Activated naive CD8-positive, alpha-beta T cell treated with anti-CD3 and anti-CD28 coated beads, Interleukin-2, amount 50 U/mL, for 16 hours (primary cell): ENCODE measurements around the gene ZFP62.
A peak's percentile ranks its signal among the peaks of the same experiment; 100 is the strongest.

ENCODE experiments used
- DNase-seq: peaks from one replicate; pipeline ENCODE4 v3.0.0-alpha.2; 2020; ENCODE audit warnings: low read depth, low spot score

The ZFP62 gene

GRCh38 chr5:180810959-180811622, 50.0 kb downstream of the ZFP62 start:
- DNase-seq, result no peak

DNA sequence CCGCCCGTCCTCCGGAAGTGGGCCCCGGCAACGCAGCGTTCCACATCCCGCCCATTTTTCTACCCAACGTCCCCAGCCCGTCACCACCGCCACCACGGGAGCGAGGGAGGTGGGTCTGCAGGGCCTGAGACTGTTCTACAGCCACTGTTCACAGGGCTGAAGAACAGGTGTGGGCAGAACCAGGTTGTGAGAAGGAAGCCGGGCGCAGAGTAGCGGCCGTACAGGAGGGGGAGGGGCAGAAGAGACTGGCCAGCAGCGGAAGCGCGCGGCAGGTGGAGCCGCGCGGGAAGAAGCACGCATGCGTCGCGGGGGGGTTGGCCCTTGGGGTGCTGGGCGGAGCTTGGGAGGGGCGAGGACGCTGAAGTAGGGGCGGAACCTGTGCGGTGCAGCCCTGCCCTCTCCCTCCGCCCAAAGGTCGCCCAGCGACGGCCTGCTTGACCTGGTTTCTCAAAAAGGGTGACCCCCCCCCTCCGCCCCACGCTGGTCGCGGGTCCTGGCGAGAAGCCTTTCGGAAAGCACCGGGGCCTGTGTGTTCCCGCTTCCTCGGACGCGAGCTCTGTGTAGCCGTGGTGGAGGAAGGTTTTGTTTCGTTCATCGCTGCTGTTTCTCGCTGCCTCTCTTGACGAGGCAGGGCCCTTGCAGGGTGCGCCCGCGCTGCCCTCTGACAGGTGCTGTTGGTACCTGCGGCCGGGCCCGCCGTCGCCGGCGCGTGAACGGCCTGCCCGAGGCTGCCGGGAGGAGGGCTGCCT, 50.7 kb downstream of the ZFP62 start:
- DNase-seq, result peak; percentile 88

DNA sequence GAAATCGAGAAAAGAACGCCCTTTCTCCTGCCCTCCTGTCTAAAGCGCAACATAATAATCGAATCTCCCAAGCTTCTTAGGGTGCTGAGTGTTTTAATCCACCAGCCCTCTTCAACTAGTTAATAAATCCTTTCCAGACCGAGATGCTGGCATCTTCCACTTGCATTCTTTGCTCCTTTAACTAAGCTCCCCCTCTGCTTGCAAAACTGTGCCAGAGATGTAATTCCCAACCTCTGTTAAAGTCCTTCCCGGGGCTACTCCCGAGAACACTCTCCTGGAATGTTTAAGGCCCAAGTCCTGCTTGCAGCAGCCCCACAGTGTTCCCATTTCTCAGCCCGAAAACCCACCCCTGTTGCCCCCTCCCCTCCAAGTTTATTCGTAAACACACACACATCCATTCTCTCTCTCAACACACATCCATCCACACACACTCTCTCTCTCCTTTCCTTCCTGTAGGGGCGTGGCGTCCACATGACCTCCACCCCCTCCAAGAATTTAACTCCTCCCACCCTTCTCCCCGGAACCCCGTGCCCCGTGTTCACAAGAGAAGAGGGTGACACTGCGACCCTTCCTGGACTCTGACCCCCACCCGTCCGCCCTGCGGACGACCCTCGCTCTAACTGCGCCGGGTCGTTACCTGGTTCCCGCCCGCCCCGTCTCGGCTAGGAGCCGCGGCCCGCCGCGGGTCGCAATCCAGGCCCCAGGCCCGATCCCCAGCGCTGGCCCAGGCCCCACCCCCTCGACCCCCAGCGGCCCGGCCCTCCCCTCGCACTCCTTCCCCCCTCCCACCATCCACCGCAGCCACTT, 51.5 kb downstream of the ZFP62 start:
- DNase-seq, result peak; percentile 59

GRCh38 chr5:180808461-180809000, 52.5 kb downstream of the ZFP62 start:
- DNase-seq, result no peak

- DNase-seq, result no peak
Observed at GRCh38 chr5:180807654-180808414, 53.2 kb downstream of the ZFP62 start.

DNA sequence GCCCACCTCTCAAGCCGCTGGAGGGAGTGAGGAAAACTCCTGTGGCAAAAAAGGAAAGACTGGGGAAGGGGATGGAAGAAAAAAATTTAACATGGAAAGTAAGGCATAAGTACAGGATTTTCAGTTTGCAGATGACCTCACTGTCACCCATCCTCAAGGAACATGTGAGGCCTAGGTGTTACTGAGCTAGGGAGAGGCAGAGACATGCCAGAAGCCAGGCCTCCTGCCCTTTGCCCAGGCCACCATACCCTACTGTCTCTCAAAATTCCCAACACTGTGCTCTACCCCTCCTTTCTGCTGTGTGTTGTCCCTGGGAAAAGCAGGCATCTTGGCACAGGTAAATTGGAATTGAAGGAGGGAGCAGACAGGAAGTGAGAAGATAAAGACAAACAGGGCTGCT, 54.0 kb downstream of the ZFP62 start:
- DNase-seq, result no peak

GRCh38 chr5:180806351-180807011, 54.6 kb downstream of the ZFP62 start:
- no peak for DNase-seq

DNA sequence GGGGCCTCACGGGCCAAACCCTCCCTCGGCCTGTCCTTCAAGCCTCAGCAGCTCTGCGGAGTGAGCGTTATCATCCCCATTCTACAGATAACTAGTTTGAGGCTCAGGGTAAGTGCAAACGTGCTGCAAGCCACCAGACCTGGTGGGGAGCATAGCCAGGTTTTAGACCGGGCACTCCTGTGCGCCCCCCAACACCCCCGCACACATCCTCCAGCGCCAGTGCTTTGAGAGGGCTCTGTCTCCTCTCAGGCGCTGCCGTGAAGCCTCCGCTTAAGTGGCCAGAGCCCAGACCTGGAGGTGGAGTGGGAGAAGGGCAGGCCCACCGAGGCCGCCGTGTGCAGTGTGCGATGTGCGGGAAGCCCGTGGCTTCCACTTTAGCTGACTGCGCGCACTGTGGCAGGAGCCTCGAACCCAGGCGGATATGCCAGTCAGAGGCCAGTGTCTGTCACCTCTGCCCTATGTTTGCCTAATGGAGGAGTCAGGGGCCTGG, 56.9 kb downstream of the ZFP62 start:
- DNase-seq, result no peak

GRCh38 chr5:180803181-180804128, 57.6 kb downstream of the ZFP62 start:
- peak; percentile 62 for DNase-seq

- peak; percentile 50 for DNase-seq
Observed at GRCh38 chr5:180802325-180803180, 58.5 kb downstream of the ZFP62 start, which contains the start of gene MGAT1. MGAT1 (minus strand) TSS chr5:180802806; CDS start chr5:180792971, 9,835 bp downstream.

DNA sequence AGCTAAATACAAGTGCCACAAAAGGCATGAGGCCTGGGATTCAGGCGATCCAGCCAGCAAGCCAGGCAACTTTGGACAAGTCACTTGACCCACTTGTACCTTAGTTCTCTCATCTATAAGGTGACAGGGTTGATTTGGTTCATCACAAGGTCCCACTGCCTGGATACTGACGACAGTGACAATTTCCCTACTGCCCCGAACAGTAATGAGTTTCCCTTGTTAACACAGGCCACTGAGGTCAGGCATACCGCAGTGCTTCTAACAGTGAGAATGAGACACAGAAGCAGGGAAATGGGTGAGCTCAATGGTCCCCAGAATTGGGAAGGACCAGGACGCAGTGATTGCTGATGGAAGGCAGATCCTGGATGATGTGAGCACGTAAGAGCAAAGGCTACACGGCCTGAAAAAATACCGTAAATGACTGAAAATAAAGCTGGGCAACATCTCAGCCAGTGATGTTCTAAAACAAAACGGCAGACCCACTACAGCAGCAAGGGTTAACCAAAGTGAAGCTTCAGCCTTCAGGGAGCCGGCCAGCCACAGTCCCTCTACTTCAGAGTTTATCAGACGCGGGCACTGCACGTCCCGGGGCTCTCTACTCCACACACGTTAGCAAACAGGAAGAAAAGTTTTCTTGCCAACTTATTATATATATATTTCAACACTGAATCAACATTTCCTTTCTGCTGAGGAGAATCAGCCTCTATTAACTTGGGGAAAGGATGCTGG, 59.3 kb downstream of the ZFP62 start:
- no peak for DNase-seq

DNA sequence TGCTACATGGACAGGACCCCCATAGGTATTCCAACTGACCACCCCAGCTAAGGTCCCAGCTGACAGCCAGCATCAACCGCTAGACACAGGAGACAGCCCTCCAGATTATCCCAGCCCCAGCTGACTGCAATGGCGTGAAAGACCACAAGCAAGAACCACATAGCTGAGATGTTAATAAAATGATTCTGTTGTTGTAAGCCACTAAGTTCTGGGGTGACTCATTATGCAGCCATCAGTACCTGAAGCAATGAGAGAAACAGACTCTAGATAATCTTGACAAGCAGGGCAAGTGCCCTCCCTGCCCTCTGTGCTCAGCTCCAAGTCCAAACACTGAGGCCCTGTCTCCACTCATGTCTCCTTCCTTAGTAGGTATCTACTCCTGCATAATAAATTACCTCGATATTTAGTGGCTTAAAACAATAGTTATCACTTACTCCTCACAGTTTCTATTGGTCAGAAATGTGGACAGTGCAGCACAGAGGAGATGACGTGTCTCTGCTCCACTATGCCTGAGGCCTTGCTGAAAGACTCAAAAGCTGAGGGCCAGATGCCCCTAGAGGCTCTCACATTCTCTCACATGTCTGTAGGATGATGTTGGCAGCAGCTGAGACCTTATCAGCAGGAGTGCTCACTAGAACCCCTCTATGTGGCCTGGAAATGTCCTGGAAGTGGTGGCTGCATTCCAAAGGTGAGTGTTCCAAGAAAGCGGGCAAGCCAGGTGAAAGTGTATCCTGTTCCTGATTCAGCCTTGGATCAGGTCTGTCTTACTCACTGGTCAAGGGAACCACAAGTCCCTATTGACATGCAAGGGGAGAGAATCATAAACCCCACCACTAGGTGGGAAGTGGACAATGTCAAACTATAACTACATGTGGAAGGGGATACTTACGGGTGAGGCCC, 60.9 kb downstream of the ZFP62 start:
- DNase-seq, result no peak

GRCh38 chr5:180799194-180799593, 61.9 kb downstream of the ZFP62 start:
- DNase-seq, result no peak

GRCh38 chr5:180798193-180798592, 62.9 kb downstream of the ZFP62 start:
- DNase-seq, result no peak
